ENCODE results near the gene TLR1.
A peak's percentile ranks its signal among the peaks of the same experiment; 100 is the strongest.
"Not testable (repeated sequence)": the region's sequence is repeated elsewhere in the genome, so short reads cannot be mapped to it uniquely, and the experiment has no call there.

Gene TLR1

GRCh38 chr4:38774181-38774955, 30.2 kb downstream of the TLR1 start:
- no peak for DNase-seq (ENCODE audit: low read depth)

- not testable (repeated sequence) for DNase-seq (ENCODE audit: low read depth)
Measured at GRCh38 chr4:38770281-38770680, 34.3 kb downstream of the TLR1 start.

- no peak for DNase-seq (ENCODE audit: low read depth)
Measured at GRCh38 chr4:38769857-38770256, 34.7 kb downstream of the TLR1 start.

GRCh38 chr4:38769441-38769840, 35.1 kb downstream of the TLR1 start:
- no peak for DNase-seq (ENCODE audit: low read depth)

- no peak for DNase-seq (ENCODE audit: low read depth)
Measured at GRCh38 chr4:38768968-38769394, 35.6 kb downstream of the TLR1 start.

GRCh38 chr4:38766940-38767339, 37.7 kb downstream of the TLR1 start:
- DNase-seq (ENCODE audit: low read depth) = not testable (repeated sequence)

- no peak for DNase-seq (ENCODE audit: low read depth)
Measured at GRCh38 chr4:38765382-38765781, 39.2 kb downstream of the TLR1 start.

GRCh38 chr4:38764277-38764676, 40.3 kb downstream of the TLR1 start:
- no peak for DNase-seq (ENCODE audit: low read depth)

GRCh38 chr4:38762560-38762959, 42.0 kb downstream of the TLR1 start:
- no peak for DNase-seq (ENCODE audit: low read depth)

- DNase-seq (ENCODE audit: low read depth) = no peak
Measured at GRCh38 chr4:38759790-38760122, 44.8 kb downstream of the TLR1 start.

- peak; percentile 22 for DNase-seq (ENCODE audit: low read depth)
Measured at GRCh38 chr4:38759113-38759789, 45.3 kb downstream of the TLR1 start.

- no peak for DNase-seq (ENCODE audit: low read depth)
Measured at GRCh38 chr4:38757945-38758600, 46.5 kb downstream of the TLR1 start.

- DNase-seq (ENCODE audit: low read depth) = peak; percentile 96
Measured at GRCh38 chr4:38752941-38753806, 51.4 kb downstream of the TLR1 start.

- DNase-seq (ENCODE audit: low read depth) = no peak
Measured at GRCh38 chr4:38752372-38752940, 52.1 kb downstream of the TLR1 start.

GRCh38 chr4:38751341-38752010, 53.1 kb downstream of the TLR1 start:
- no peak for DNase-seq (ENCODE audit: low read depth)

- no peak for DNase-seq (ENCODE audit: low read depth)
Measured at GRCh38 chr4:38749336-38749735, 55.3 kb downstream of the TLR1 start.

- no peak for DNase-seq (ENCODE audit: low read depth)
Measured at GRCh38 chr4:38747629-38748028, 57.0 kb downstream of the TLR1 start.

Measured in fibroblast of the conjunctiva (primary cell).